ENCODE data around the gene EIF2S3B.

The EIF2S3B gene

DNA sequence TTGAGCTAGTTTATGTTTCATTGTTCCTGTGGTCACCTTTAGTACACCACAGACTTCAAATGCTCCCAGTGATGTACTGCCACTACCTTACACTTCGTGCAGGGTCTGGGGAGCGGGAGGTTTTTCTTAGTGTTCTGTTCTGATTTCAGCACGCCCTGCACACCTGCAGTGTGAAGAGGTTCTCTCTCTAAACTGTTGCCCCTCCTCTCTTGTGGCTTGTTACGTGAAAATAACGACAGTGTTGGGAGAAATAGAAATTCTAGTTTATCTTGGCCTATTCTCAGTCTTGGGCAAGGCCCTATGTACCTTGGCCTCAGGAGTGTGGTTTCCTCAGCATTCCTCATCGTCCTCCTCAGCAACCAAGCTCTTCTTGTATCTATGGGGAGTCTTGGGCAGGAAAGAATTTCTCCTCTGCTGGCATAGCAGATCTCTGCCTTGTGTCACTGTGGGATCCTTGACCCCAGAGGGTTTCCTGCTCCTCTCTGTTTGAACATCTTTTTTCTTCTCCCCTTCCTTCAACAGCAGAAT is 48.6 kb downstream of the EIF2S3B start:
- FAIRE-seq (no peak), DNase-seq (ENCODE audit: low spot score) (no peak)

GRCh38 chr12:10554756-10555481 is 49.2 kb downstream of the EIF2S3B start:
- FAIRE-seq: no peak
- no peak for DNase-seq (ENCODE audit: low spot score)

DNA sequence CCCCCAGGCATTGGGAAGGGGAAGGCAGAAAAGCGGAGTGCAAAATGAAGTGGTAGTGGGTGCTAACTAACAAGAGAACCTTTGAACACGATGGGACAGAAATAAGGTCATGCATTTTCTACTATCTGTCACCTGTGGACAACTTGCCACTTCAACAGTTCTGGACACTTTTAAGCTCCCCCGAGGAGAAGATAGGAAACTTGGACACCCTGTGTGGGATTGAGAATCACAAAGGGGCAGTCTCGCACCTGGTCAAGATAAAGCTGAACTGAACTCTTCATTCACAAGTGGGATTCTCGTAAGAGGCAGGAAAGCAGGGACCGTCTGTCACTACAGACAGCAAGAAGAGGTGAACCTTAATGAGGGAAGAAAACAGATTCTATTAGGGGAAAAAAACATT is 51.6 kb downstream of the EIF2S3B start:
- FAIRE-seq (no peak), DNase-seq (ENCODE audit: low spot score) (no peak)

DNA sequence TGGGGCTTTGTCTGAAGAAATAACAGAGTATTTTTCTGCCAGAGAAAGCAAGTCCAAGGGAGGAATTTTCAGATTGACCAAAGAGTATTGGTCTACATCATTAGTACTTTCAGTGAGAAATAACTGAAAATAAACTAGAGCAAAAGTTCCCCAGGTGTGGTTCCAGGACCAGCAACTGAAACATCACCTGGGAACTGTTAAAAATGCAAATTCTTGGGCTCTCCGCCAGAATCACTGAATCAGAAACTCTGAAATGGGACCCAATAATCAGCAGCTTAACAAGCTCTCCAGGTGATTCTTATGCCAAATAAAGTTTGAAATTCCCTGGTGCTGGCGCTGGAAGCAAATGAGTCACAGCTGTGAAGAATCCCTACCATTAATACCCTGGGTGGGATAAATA is 52.1 kb downstream of the EIF2S3B start:
- DNase-seq (ENCODE audit: low spot score) (no peak), FAIRE-seq (no peak)
